Skeletal muscle tissue (tissue), 4 donors: ENCODE data around the gene CFAP97. TPM values are rescaled to one million over a fixed set of nuclear protein-coding genes. Genes with fewer than 3 reads are reported as not detected.
A peak's percentile ranks its signal among the peaks of the same experiment; 100 is the strongest.

Source experiments
- H3K27ac ChIP-seq: one replicate; pipeline ENCODE4 v1.7.0; 2013; ENCODE audit warnings: mild to moderate bottlenecking, low read depth, low read length, inconsistent platforms
- H3K27me3 ChIP-seq, 3 donors: one replicate each; pipeline ENCODE4 v1.7.0; 2013; ENCODE audit warnings: low read length in 3 of 3; ENCODE audit not compliant: control insufficient read depth in 3 of 3, insufficient read depth in 3 of 3
- H3K36me3 ChIP-seq, 3 donors: one replicate each; pipeline ENCODE4 v1.7.0; 2013; ENCODE audit warnings: low read length in 3 of 3; ENCODE audit not compliant: control insufficient read depth in 3 of 3, insufficient read depth in 3 of 3
- H3K4me1 ChIP-seq, 3 donors: one replicate each; pipeline ENCODE4 v1.7.0; 2013; ENCODE audit warnings: low read length in 3 of 3, mild to moderate bottlenecking in 3 of 3; ENCODE audit not compliant: control insufficient read depth in 3 of 3, insufficient read depth in 3 of 3
- H3K4me3 ChIP-seq, 3 donors: one replicate each; pipeline ENCODE4 v1.7.0; 2013; ENCODE audit warnings: low read length in 3 of 3
- H3K9ac ChIP-seq, 3 donors: one replicate each; pipeline ENCODE4 v1.7.0; 2013; ENCODE audit warnings: low read length in 3 of 3, mild to moderate bottlenecking in 3 of 3, moderate library complexity in 2 of 3, low read depth in 1 of 3
- H3K9me3 ChIP-seq, 3 donors: one replicate each; pipeline ENCODE4 v1.7.0; 2013; ENCODE audit warnings: low read length in 3 of 3; ENCODE audit not compliant: control insufficient read depth in 3 of 3
- total RNA-seq: library from RNA; depleted of rRNA; stranded (reverse); fragments of >200 nt; gene quantifications from one replicate; pipeline ENCODE4 v1.2.3, GENCODE V29; 2014
- donor health status: Osteomylitis.

CFAP97 gene
- total RNA-seq, 1 donor from 2014 or later, result 15.1 TPM

DNA sequence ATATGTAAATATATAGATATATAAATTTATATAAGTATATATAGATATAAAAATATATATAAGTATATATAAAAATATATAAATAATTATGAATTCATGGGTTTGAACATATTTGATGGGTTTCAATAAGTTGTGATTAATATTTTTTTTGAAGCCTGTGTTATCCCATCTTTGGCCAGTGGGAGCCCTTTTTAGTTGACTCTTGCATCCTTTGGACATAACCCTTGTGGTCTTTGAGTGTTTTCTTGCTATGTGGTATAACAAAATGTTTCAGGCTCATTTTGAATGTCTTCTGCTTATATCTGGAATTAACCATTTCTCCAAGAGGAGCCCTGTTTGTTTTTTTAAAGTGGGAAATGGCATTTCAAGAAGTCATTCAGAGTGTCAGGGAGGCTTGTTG, 20.8 kb upstream of the CFAP97 start:
- Histone ChIP-seq H3K27me3 (no peaks in the 10 kb centered on the region), H3K27ac (no peak overlapping the region), H3K4me3 (no peak overlapping the region), H3K36me3 (peaks cover 0 to 5% (median 0%) of the 10 kb centered on the region in 3 donors), H3K9me3 (no peaks in the 10 kb centered on the region), H3K9ac (no peak overlapping the region), H3K4me1 (peaks cover 0 to 10% (median 9%) of the 10 kb centered on the region in 3 donors)

GRCh38 chr4:185222598-185222997, 18.8 kb upstream of the CFAP97 start:
- Histone ChIP-seq H3K27ac (no peak overlapping the region), H3K36me3 (peaks cover 0 to 5% (median 0%) of the 10 kb centered on the region in 3 donors), H3K27me3 (no peaks in the 10 kb centered on the region), H3K4me1 (peaks cover 3 to 14% (median 8%) of the 10 kb centered on the region in 3 donors), H3K4me3 (no peak overlapping the region), H3K9ac (no peak overlapping the region), H3K9me3 (no peaks in the 10 kb centered on the region)

DNA sequence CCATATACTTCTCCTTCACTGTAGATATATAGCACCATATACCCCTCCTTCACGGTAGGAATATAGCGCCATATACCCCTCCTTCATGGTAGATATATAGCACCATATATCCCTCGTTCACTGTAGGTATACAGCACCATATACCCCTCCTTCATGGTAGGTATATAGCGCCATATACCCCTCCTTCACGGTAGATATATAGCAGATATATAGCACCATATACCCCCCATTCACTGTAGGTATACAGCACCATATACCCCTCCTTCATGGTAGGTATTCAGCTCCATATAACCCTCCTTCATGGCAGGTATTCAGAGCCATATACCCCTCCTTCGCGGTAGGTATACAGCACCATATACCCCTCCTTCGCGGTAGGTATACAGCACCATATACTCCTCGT, 18.1 kb upstream of the CFAP97 start:
- H3K9ac ChIP-seq, result no peak overlapping the region
- no peak overlapping the region for H3K27ac ChIP-seq
- no peaks in the 10 kb centered on the region for H3K9me3 ChIP-seq
- peaks cover 3 to 11% (median 8%) of the 10 kb centered on the region in 3 donors for H3K4me1 ChIP-seq
- H3K27me3 ChIP-seq, result no peaks in the 10 kb centered on the region
- H3K4me3 ChIP-seq, result no peak overlapping the region
- peaks cover 0 to 5% (median 0%) of the 10 kb centered on the region in 3 donors for H3K36me3 ChIP-seq

DNA sequence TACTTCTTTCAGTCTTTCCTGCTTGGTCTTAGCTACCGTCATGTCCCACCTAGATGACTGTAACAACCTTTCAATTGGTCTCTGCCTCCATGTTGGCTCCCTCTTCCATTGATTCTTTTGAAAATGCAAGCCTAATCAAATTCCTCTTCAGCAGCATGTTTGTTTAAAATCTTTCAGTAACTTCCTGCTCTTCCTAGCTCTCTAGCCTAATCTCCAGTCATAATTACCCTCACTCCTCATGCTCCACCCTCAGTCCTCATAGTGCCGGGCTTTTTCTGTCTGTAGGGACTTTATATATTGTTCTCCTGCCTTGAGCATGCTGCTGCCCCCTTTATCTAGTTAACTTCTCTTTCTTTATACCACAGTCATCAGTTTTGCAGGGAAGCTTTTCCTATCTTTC, 17.7 kb upstream of the CFAP97 start:
- H3K36me3 ChIP-seq, result peaks cover 0 to 5% (median 0%) of the 10 kb centered on the region in 3 donors
- no peaks in the 10 kb centered on the region for H3K9me3 ChIP-seq
- no peak overlapping the region for H3K4me3 ChIP-seq
- no peak overlapping the region for H3K27ac ChIP-seq
- H3K9ac ChIP-seq, result no peak overlapping the region
- H3K4me1 ChIP-seq, result peaks cover 5 to 14% (median 8%) of the 10 kb centered on the region in 3 donors
- no peaks in the 10 kb centered on the region for H3K27me3 ChIP-seq

GRCh38 chr4:185219551-185220344, 15.9 kb upstream of the CFAP97 start:
- Histone ChIP-seq H3K4me1 (peaks cover 5 to 14% (median 8%) of the 10 kb centered on the region in 3 donors), H3K9me3 (no peaks in the 10 kb centered on the region), H3K4me3 (no peak overlapping the region), H3K36me3 (peaks cover 0 to 5% (median 0%) of the 10 kb centered on the region in 3 donors), H3K27me3 (no peaks in the 10 kb centered on the region), H3K27ac (no peak overlapping the region), H3K9ac (no peak overlapping the region)

GRCh38 chr4:185218312-185218711, 14.5 kb upstream of the CFAP97 start:
- Histone ChIP-seq H3K27ac (no peak overlapping the region), H3K9me3 (no peaks in the 10 kb centered on the region), H3K4me3 (no peak overlapping the region), H3K27me3 (no peaks in the 10 kb centered on the region), H3K36me3 (peaks cover 0 to 5% (median 0%) of the 10 kb centered on the region in 3 donors), H3K4me1 (peaks cover 5 to 14% (median 8%) of the 10 kb centered on the region in 3 donors), H3K9ac (no peak overlapping the region)

DNA sequence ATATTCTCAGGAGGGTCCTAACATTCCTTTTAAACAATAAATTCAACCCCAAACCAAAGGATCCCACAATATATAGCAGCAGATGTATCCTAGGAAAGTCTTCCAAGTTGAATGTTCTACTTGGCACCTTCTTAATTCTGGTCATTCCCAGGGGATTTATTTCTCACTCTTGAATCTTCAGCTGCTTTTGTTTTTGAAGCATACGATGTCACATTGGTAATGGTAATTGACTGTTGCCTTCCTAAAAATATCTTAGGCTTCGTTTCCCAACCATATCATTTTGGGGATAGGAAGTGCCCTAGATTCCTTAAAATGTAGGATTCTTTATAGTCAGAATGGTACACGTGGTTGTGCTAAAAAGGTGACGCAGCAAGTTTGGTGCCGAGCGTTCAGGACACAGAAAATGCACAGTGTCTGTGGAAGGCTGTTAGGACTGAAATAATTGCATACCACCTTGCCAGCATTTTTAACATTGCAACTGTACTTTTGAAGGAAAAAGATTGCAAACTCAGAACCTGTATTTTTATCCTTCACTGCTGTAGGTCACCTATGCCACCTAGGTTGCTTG, 13.7 kb upstream of the CFAP97 start:
- peaks cover 5 to 14% (median 8%) of the 10 kb centered on the region in 3 donors for H3K4me1 ChIP-seq
- H3K27me3 ChIP-seq, result no peaks in the 10 kb centered on the region
- H3K4me3 ChIP-seq, result peak overlapping the region in 1 of 3 donors; percentile 23
- no peak overlapping the region for H3K27ac ChIP-seq
- peaks cover 0 to 5% (median 0%) of the 10 kb centered on the region in 3 donors for H3K36me3 ChIP-seq
- H3K9ac ChIP-seq, result no peak overlapping the region
- H3K9me3 ChIP-seq, result no peaks in the 10 kb centered on the region

GRCh38 chr4:185215261-185215660, 11.5 kb upstream of the CFAP97 start:
- peaks cover 19% of the 10 kb centered on the region in 3 donors for H3K4me1 ChIP-seq
- no peak overlapping the region for H3K27ac ChIP-seq
- H3K9me3 ChIP-seq, result no peaks in the 10 kb centered on the region
- H3K9ac ChIP-seq, result no peak overlapping the region
- no peaks in the 10 kb centered on the region for H3K27me3 ChIP-seq
- no peaks in the 10 kb centered on the region for H3K36me3 ChIP-seq
- no peak overlapping the region for H3K4me3 ChIP-seq

DNA sequence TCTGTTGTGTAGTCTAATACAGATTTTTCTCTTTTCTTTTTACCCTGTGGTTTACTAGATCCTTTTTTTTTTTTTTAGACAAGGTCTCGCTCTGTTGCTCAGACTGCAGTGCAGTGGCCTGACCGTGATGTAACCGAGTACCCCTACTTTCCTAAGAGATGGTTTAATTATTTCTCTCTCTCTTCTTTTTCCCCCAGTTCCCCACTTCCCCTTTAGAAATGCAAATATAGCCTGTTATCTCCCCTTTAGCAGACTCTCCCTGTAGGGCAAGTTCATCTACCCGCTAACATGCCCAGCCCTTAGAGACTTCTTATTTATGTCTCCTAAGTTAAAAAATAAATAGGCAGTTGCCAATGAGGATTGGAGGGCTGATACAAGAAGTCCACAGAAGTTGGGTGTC, 10.1 kb upstream of the CFAP97 start:
- H3K4me3 ChIP-seq, result no peak overlapping the region
- peaks cover 17 to 23% (median 22%) of the 10 kb centered on the region in 3 donors for H3K4me1 ChIP-seq
- no peak overlapping the region for H3K9ac ChIP-seq
- H3K27me3 ChIP-seq, result no peaks in the 10 kb centered on the region
- H3K9me3 ChIP-seq, result no peaks in the 10 kb centered on the region
- H3K36me3 ChIP-seq, result no peaks in the 10 kb centered on the region
- no peak overlapping the region for H3K27ac ChIP-seq

DNA sequence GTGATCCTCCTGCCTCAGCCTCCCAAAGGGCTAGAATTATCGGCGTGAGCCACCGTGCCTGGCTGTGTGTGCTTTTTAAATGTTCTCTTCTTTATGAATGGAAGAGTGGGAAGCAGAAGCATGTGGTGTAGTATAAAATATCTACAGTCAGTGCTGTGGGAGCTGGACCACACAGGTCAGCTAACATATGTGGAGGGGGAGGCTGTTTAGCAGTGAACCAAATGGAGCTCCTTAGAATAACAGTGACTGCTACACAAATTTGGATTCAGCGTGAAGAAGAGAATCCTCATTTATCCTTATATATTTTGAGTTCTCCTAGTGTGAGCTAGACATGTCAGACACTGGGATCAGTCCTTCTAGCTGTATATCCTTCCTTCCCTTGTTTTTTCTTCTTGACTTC, 8.8 kb upstream of the CFAP97 start:
- Histone ChIP-seq H3K27me3 (no peaks in the 10 kb centered on the region), H3K9ac (no peak overlapping the region), H3K9me3 (no peaks in the 10 kb centered on the region), H3K27ac (no peak overlapping the region), H3K36me3 (no peaks in the 10 kb centered on the region), H3K4me1 (peaks cover 17 to 26% (median 20%) of the 10 kb centered on the region in 3 donors), H3K4me3 (no peak overlapping the region)
